Adrenal gland (tissue), 5 donors: ENCODE measurements around the gene LHCGR.

ENCODE experiments used
- POLR2A ChIP-seq, 2 donors: fragments of 450-650 bp; IDR thresholded peaks; one replicate each; pipeline ENCODE4 v1.6.1; 2017; ENCODE audit warnings: antibody characterized with exemption in 2 of 2, mild to moderate bottlenecking in 2 of 2, moderate library complexity in 1 of 2
- TF ChIP-seq, protein P1 (sequence below), 6 experiments: fragments of 450-650 bp in 4 of 6; fragments of 200-600 bp in 2 of 6; sonication (generic) in 1 of 6; IDR thresholded peaks; 1 replicate in 5 of 6; 2 replicates in 1 of 6; pipeline versions ENCODE4 v1.5.1 to v1.8.0; 2016 to 2021; ENCODE audit warnings: antibody characterized with exemption in 6 of 6, mild to moderate bottlenecking in 2 of 6, moderate library complexity in 1 of 6
- donor health status: DM: no; HTN: no; CAD: no.

DNA sequence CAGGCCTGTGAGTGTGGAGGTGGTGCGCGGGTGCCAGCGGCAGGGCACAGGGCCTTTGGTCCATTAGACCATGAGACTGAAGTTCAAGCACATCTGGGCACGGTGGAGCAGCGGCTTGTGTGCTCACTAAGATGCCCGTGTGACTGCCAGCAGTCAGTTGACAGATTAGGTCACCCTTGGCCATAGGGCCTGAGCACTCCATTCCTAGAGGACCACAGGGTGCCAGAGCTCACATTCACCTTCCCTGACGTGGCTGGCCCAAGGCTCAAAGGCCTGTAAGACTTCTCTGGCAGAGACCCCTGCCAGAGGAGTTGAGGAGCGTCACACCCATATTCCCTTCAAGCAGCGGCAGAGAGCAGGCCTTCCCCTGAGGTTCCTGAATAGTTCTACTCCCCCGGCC lies 650 bp downstream of the LHCGR start:
- no peak for TF ChIP-seq POLR2A (IDR thresholded peaks at IDR 0.05)
- TF ChIP-seq, protein P1, sequence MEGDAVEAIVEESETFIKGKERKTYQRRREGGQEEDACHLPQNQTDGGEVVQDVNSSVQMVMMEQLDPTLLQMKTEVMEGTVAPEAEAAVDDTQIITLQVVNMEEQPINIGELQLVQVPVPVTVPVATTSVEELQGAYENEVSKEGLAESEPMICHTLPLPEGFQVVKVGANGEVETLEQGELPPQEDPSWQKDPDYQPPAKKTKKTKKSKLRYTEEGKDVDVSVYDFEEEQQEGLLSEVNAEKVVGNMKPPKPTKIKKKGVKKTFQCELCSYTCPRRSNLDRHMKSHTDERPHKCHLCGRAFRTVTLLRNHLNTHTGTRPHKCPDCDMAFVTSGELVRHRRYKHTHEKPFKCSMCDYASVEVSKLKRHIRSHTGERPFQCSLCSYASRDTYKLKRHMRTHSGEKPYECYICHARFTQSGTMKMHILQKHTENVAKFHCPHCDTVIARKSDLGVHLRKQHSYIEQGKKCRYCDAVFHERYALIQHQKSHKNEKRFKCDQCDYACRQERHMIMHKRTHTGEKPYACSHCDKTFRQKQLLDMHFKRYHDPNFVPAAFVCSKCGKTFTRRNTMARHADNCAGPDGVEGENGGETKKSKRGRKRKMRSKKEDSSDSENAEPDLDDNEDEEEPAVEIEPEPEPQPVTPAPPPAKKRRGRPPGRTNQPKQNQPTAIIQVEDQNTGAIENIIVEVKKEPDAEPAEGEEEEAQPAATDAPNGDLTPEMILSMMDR (IDR thresholded peaks at IDR 0.05) = no peak
